ENCODE results near the gene WDR49.

Gene WDR49

DNA sequence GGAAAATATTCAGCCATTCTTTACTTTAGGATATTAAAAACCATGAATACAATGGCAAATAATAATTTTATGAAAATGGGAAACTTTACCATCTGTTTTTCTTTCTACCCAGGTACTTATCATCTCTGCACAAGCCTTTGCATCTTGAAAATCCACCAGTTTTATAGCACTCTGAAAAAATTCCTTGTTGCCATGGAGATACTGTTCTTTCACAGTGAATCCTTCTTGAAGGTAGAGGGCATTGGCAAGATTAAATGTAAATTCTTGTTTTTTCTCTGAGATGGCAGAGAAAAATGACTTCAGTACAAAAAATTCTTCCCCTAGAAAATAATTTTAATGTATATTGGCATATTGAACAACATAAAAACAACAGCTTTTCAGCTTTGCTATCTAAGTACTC is 186.8 kb downstream of the WDR49 start:
- TF ChIP-seq, protein P1, sequence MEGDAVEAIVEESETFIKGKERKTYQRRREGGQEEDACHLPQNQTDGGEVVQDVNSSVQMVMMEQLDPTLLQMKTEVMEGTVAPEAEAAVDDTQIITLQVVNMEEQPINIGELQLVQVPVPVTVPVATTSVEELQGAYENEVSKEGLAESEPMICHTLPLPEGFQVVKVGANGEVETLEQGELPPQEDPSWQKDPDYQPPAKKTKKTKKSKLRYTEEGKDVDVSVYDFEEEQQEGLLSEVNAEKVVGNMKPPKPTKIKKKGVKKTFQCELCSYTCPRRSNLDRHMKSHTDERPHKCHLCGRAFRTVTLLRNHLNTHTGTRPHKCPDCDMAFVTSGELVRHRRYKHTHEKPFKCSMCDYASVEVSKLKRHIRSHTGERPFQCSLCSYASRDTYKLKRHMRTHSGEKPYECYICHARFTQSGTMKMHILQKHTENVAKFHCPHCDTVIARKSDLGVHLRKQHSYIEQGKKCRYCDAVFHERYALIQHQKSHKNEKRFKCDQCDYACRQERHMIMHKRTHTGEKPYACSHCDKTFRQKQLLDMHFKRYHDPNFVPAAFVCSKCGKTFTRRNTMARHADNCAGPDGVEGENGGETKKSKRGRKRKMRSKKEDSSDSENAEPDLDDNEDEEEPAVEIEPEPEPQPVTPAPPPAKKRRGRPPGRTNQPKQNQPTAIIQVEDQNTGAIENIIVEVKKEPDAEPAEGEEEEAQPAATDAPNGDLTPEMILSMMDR (IDR thresholded peaks at IDR 0.05) = no peak

DNA sequence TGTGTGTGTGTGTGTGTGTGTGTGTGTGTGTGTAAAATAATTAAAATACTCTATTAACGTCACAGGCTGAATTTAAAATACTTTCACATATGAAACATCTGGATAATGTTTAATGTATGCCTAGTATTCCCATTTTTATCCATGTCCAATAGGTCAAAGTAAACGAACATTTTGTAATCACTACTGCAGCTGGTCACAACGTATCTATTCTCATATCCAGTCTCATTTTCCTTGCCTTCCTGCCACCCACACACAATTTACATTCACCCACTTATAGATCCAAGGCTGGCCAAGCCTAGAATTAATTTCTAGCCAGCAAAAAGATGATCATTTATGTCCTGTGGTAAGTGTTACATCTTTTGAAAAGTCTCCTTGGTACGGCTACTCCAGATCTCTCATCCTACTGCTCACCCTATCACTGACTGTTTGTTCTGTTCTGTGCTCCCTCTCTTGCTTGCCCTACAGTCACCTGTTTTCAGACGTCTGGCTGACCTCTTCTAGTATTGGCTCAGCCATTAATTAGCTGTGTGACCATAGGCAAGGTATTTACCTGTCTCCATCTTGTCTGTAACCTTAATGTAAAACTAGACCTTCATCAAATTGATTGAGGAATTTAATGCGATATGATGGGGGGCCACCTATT is 197.5 kb downstream of the WDR49 start:
- TF ChIP-seq, protein P1 (IDR thresholded peaks at IDR 0.05) = no peak

DNA sequence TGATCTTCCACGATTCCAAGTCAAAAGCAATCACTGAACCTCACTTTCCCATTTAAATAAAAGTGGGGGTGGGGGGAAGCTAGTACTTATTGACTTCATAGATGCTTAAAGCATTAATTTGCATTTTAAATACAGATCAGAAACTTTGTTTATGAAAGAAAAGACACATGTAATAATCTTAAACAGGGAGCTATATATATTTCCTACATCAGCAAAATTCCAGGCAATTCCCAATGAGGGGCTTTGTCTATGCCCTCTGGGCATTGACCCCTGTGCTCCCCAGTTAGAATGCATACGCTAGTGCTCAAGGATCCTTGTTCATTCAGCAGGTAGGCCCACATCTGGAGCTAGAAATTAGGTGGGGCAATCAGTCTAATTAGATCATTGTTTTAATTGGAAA is 199.9 kb downstream of the WDR49 start:
- TF ChIP-seq, protein P1 (IDR thresholded peaks at IDR 0.05) = no peak

DNA sequence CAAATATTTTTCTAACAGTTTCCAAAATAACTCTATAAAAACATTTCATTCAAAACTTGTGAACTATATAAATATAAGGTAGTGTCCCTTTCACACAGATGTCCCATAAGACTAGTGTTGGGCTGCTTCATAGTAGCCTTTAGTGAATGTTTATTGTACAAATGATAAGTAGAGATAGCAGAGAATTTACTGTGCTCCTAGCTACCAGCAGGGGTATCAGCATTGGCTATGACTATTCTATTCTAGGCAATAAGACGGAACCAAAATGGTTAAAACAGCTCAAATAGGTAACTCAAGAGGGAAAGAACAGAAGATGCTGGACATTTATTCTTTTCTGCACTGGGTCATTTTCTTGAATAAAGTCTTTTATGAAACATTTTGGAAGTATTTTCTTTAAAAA is 202.5 kb downstream of the WDR49 start:
- TF ChIP-seq, protein P1 (IDR thresholded peaks at IDR 0.05) = no peak

DNA sequence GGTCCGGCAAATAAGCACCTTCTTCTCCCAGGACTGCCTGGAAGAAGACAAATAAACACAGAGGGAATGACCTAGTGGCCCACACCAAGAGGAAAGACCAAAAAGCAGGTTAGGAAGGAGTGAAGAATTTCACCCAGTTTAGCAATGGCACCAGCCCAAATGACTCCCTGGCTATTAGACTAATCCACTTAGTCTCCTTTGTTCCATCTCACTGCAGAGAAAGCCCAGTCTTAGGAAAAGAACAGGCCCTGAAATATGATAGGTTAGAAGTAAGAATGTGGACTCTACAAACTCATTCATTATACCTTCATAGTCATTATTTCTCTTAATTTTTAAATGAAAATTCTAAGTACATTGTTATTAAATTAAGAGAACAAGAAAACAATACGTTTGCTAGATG is 203.1 kb downstream of the WDR49 start:
- TF ChIP-seq, protein P1 (IDR thresholded peaks at IDR 0.05) = no peak

DNA sequence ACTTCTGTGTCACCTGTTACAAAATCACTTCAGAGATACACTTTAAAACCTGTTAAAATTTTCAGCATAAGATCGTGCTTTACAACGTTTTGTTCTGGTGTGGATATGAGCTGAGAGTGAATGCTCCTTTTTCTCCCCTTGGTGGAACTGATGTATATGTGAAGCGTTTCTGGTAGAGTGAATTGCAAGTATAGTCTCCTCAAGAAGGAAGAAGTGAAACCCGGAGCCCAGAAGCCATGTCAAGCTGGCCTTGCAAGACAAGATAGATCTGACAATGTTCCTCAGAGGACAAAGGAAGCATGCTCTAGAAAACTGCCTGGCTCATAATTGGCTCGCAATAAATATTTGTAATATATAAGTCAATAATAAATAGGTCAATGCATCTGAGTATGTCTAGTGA is 203.5 kb downstream of the WDR49 start:
- TF ChIP-seq, protein P1 (IDR thresholded peaks at IDR 0.05) = no peak

DNA sequence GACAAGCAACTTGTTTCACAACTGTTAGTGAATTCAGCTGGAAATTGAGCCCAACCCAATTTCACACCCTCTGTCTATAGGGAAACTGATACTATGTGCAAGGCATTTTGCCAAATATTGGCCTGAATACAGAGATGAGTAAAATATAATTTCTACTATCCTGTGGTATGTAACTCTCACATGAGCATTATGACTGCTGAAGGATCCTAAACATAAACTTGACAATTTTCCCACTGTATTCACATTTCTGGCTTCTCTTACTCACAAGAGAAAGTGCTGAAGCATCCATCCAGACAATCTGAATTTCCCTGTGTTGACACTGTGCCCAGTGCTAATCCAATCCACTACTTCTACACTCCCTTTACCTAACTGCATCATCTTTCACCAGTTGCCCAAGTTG is 208.3 kb downstream of the WDR49 start:
- TF ChIP-seq, protein P1 (IDR thresholded peaks at IDR 0.05) = no peak

DNA sequence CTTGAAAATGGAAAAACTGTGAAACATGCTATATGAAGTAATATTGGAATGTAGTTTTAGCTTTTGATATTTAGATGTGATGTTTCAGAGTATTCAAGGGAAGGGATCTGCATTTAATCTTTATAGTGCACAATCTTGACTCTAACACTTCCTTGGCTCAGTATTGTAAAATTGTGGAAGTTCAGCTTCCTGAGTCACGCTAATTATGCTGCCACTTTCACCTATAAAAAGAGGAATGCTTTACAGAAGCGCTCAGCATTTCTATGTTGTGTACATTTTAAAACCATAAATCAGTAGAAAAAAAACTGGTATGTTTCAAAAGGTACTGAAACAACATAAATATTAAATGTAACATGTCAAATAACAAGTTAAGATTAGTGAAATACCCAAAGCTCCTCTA is 212.5 kb downstream of the WDR49 start:
- TF ChIP-seq, protein P1 (IDR thresholded peaks at IDR 0.05) = no peak
